HG03378 (cell line): ENCODE results near the gene MYB.
A peak's percentile ranks its signal among the peaks of the same experiment; 100 is the strongest.

ENCODE experiments used
- ATAC-seq: cut with Tn5 transposase; IDR thresholded peaks from one replicate; pipeline ENCODE4 v1.9.1; 2021; ENCODE audit warnings: mild to moderate bottlenecking, moderate library complexity; ENCODE audit not compliant: unreplicated experiment

MYB gene

GRCh38 chr6:135215563-135215962 is 34.5 kb downstream of the MYB start:
- no peak for ATAC-seq

- ATAC-seq: no peak
These were observed 36.6 kb downstream of the MYB start for GRCh38 chr6:135217663-135218062.

GRCh38 chr6:135219346-135219745 is 38.2 kb downstream of the MYB start:
- ATAC-seq: no peak

- ATAC-seq: no peak
These were observed 39.9 kb downstream of the MYB start for GRCh38 chr6:135221042-135221441.

GRCh38 chr6:135221505-135221904 is 40.4 kb downstream of the MYB start:
- ATAC-seq: no peak

- ATAC-seq: no peak
These were observed 41.5 kb downstream of the MYB start for GRCh38 chr6:135222623-135223022.

GRCh38 chr6:135224037-135224647 is 43.0 kb downstream of the MYB start:
- ATAC-seq: no peak

GRCh38 chr6:135225911-135226310 is 44.8 kb downstream of the MYB start:
- ATAC-seq: no peak

- ATAC-seq: peak; percentile 74
These were observed 45.4 kb downstream of the MYB start for GRCh38 chr6:135226537-135226936.

GRCh38 chr6:135227349-135227748 is 46.2 kb downstream of the MYB start:
- ATAC-seq: no peak

GRCh38 chr6:135227758-135228157 is 46.6 kb downstream of the MYB start:
- no peak for ATAC-seq

- peak; percentile 46 for ATAC-seq
These were observed 47.4 kb downstream of the MYB start for GRCh38 chr6:135228486-135228885.

- no peak for ATAC-seq
These were observed 48.9 kb downstream of the MYB start for GRCh38 chr6:135229996-135230395.

- ATAC-seq: no peak
These were observed 49.8 kb downstream of the MYB start for GRCh38 chr6:135230711-135231468.

- peak; percentile 44 for ATAC-seq
These were observed 50.3 kb downstream of the MYB start for GRCh38 chr6:135231469-135231844.

- ATAC-seq: peak; percentile 56
These were observed 52.8 kb downstream of the MYB start for GRCh38 chr6:135233686-135234491.

GRCh38 chr6:135234492-135234780 is 53.3 kb downstream of the MYB start:
- ATAC-seq: no peak

- ATAC-seq: no peak
These were observed 54.6 kb downstream of the MYB start for GRCh38 chr6:135235716-135236115.

- ATAC-seq: no peak
These were observed 55.2 kb downstream of the MYB start for GRCh38 chr6:135236319-135236718.

GRCh38 chr6:135236732-135237131 is 55.6 kb downstream of the MYB start:
- ATAC-seq: no peak

- ATAC-seq: no peak
These were observed 59.6 kb downstream of the MYB start for GRCh38 chr6:135240711-135241110.
